ENCODE results near the gene SH3PXD2A.
"Not testable (repeated sequence)": the region's sequence is repeated elsewhere in the genome, so short reads cannot be mapped to it uniquely, and the experiment has no call there.

Gene SH3PXD2A

DNA sequence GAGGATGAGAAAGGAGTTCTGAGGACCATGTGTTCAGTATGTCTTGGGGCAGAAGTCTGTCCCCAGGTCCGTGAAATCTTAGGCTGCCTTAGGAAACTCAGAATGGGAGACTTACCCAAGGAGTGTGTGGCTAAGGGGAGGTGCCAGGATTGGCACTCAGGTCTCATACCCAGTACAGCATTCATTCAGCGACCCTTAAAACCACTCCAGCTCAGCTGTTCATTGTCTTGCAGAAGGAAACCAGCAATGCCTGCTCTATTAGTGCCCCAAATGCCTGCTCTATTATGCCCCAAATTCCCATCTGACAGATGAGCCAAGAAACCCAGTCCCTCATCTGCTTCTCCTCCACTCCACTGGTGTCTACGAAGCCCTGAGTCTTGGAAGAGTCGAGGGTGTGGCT is 214.1 kb downstream of the SH3PXD2A start:
- in situ Hi-C loops (cut with MboI; ENCODE audit: low sequenced_read_pairs), result no loop called here

DNA sequence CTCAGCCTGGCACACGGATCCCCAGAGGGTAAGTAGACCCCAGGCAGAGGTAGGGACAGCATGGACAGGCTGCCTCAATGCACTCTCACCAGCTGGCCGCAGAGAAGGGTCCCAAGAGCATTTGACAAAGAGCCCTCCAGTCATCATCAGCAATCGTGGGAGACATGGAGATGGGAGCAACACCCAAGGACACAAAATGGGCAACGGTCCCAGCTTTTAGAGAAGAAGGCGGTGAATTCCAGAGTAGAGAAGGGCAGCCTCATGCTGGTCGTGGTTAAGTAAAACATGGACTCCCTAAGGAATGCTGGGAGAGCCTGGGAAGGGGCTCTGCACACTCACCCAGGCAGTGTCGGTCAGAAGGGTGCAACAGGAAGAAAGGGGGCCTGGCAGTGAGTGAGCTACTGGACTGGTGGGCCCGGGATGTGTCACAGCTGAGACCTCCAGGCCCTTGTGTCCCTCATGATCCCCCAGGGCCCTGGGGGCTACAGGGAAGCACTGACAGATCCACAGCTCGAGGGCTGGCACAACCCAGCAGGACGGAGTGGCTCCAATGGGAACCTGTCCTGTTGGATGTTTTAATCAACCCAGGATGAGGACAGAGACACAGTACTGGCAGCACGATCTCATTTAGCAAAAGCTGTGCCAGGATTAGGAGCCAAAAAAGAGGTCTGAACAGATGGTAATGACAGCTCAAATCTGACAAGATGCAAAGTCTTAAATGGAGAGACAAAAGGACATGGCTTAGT is 214.8 kb downstream of the SH3PXD2A start:
- in situ Hi-C loops (cut with MboI; ENCODE audit: low sequenced_read_pairs), result no loop called here

DNA sequence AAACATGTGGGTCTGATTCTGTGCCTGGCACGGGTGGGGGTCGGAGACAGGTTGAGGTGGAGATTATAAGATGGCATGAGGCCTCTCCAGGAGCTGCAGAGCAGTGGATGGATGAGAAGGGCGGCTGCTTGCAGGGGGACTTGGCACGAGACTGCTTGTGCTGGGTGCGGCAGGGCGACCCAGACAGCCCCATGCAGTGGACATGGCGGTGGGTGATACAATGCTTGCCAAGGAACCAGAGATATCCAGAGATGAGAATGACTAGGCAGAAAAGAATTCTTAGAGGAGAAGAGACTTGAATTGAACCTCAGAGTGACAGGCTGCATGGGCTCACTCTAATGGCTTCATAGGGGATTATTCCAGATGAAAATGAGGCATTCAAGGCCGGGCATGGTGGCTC is 216.4 kb downstream of the SH3PXD2A start:
- in situ Hi-C loops (cut with MboI; ENCODE audit: low sequenced_read_pairs), result no loop called here

DNA sequence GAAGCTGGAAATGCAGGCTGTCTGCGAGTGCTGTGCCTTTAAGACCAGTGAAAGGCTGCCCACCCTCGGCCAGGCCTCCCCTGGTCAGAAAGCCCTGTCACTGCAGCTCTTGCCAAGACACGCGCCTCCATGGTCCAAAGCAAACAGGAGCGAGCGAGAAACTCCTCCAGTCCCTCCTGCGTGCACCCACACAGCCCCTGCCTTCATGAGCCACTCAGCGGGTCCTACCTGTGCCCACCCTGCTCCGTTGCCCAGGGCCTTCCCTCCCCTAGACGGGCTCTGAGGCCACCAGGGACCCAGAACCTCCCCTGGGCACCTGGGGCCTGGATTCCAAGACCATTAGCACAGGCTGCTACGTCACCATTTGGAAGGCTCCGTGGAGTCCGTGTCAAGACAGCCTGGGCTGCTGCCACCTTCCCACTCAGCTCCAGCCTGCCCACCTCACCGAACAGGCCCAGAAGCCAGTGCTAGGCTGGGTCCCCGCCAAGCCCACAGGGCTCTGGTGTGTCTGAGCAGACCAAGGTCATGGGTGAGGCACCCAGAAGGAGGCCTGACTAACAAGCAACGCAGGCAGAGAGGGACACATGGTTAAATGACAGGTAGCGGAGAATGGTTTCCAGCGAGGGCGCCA is 217.3 kb downstream of the SH3PXD2A start:
- in situ Hi-C loops (cut with MboI; ENCODE audit: low sequenced_read_pairs), result no loop called here

DNA sequence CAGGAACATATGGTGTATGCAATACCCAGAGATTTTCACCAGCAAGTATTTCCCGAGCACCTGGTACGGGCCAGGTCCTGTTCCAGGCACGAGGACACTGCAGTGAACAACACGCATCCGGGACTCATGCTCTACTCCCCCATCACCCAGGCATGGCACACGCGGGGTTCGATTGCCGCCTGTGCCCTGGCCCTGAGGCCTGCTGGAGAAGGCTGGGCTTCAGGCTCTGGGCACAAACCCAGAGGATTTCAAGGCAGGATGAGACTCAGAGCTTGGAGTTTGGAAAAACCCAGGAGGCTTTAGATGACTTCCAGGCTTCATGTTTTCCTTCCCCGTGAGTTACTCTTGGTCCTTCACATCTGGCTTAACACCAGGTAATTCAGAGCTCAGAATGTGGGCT is 218.4 kb downstream of the SH3PXD2A start:
- in situ Hi-C loops (cut with MboI; ENCODE audit: low sequenced_read_pairs), result no loop called here

DNA sequence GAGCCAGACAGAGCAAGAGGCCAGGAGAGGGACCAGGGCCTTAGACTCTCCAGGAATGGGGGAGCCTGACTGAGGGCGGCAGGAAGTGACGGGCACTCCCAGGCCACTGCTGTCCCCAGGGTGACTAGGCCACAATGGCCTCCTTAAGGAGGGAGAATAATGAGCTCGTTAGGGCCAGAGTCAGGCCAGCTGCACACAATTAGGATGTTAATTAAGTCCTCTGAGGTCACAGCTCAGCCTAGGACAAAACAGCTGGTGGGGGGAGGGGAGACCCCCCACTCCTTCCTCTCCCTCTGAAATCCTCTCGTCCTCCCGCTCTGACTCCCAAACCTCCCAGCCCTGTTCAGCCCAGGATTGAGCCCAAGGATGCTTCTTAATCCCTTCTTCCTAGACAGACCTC is 218.9 kb downstream of the SH3PXD2A start:
- in situ Hi-C loops (cut with MboI; ENCODE audit: low sequenced_read_pairs), result no loop called here

DNA sequence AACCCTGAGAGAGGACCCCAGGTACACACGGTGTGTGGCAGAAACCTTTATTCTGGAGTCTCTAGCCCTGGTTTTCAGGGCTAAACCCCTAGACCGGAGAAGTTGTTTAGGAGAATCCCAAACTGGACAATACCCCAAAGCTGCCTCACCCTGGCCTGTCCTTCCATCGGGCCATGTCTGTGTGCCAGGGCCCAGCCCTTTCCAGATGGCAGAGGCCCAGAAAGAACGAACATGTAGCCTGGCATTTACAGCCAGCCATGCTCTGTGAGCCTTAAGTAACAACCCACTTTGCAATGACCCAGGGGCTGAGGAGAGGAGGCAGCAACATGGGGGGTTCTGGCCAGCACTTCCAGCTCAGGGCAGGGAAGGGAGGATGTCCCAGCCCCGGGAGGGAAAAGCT is 219.8 kb downstream of the SH3PXD2A start:
- in situ Hi-C loops (cut with MboI; ENCODE audit: low sequenced_read_pairs), result no loop called here

DNA sequence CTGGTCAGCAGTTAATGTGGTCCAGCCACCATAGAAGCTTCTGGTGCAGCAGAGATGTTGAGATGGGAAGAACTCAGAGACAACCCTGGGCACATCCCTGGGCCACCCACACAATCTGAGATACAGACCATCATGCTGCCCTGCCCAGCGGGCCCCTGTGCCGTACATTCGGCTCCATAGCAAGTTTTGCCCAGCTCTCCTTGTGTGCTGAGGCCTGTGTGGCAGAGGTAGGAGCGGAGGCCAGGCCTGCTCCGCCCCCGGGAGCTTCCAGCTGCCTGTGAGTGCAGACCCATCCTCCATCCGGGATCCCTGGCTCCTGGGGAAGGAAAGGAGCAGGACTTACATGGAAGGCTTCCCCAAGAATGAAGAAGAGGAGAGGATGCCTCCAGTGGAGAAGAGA is 221.5 kb downstream of the SH3PXD2A start:
- in situ Hi-C loops (cut with MboI; ENCODE audit: low sequenced_read_pairs), result no loop called here

DNA sequence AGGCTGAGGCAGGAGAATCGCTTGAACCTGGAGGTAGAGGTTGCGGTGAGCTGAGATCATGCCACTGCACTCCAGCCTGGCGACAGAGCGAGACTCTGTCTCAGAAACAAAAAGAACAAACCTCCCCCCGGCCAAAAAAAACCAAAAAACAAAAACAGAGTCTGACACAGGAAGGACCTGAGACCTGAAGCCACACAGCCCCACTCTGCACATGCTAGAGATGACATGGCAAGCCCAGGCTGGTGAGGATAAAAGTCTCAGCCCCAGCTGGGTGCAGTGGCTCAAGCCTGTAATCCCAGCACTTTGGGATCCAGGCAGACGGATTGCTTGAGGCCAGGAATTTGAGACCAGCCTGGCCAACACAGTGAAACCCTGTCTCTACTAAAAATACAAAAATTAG is 222.5 kb downstream of the SH3PXD2A start:
- in situ Hi-C loops (cut with MboI; ENCODE audit: low sequenced_read_pairs), result not testable (repeated sequence)

DNA sequence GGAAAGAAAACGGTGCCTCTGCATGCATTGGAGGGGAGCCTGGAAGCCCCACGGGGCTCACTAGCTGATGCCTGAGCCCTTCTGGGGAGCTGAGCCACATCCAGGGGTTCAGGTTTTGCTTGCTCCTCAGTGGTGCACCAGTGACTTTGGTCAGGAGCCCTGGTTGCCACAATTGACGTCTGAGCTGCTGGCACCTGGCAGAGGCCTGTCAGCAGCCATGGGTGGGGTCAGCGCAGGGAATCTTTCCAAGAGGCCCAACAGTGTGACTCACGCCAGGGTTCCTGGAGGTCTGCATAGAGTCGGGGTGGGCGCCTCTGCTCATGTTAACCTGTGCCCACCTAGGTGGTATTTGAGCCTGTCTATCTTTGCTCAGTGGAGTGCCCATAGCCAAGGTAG is 223.1 kb downstream of the SH3PXD2A start:
- in situ Hi-C loops (cut with MboI; ENCODE audit: low sequenced_read_pairs), result no loop called here

DNA sequence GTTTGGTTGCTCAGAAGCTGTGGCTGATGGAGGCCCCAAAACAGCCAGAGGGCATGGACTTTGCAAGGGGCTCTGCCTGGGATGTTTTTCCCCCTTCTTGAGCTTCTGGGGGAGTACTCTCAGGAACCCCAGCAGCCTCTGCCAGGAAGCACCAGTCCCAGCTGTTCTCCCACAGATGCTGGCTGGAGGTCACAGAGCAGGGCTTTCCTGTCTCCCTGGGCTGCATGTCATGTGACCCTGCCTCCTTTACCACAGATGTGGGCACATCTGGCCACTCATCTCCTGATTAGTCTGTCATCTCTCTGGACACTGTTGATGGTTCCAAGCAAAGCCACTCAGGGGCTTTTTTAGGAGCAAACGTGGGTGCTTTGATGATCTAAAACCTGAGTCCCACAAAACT is 225.2 kb downstream of the SH3PXD2A start:
- in situ Hi-C loops (cut with MboI; ENCODE audit: low sequenced_read_pairs), result no loop called here

DNA sequence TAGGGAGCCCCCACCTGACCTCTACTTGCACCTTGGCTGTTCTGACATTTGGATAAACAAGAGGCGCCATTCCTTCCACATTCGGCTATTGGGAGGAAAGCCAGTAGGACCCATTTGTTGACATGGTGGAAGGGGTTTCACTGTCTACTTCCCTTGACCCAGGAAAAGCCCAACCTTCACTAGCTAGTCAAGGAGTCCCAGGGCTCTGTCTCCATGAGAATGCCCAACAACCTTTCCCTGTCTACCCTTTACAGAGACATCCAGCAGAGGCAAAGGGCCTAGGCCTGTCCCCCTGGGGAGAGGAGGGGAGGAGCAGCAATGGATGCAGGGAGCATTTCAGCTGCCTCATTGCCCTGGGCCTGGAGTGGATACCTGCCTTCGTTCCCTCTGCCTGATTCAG is 225.8 kb downstream of the SH3PXD2A start:
- in situ Hi-C loops (cut with MboI; ENCODE audit: low sequenced_read_pairs), result no loop called here

DNA sequence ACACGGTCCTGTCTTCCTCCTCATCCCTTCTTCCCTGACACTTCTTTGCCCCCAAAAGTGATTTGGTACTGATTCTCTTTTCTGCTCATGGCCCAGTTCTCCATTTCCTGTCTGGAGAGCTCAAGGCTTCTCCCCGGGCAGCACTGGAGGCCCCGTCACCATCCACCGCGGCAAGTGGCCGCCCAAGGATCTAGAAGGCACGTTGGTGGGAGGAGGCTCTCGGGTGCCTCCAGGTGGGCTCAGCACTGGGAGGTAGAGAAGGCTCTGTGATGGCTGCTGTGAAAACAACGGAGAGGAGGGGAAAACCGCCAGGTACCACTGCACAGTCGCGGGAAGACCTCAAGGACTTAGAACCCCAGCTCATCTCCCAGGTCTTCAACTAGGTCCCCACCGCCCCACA is 227.5 kb downstream of the SH3PXD2A start:
- in situ Hi-C loops (cut with MboI; ENCODE audit: low sequenced_read_pairs), result no loop called here

DNA sequence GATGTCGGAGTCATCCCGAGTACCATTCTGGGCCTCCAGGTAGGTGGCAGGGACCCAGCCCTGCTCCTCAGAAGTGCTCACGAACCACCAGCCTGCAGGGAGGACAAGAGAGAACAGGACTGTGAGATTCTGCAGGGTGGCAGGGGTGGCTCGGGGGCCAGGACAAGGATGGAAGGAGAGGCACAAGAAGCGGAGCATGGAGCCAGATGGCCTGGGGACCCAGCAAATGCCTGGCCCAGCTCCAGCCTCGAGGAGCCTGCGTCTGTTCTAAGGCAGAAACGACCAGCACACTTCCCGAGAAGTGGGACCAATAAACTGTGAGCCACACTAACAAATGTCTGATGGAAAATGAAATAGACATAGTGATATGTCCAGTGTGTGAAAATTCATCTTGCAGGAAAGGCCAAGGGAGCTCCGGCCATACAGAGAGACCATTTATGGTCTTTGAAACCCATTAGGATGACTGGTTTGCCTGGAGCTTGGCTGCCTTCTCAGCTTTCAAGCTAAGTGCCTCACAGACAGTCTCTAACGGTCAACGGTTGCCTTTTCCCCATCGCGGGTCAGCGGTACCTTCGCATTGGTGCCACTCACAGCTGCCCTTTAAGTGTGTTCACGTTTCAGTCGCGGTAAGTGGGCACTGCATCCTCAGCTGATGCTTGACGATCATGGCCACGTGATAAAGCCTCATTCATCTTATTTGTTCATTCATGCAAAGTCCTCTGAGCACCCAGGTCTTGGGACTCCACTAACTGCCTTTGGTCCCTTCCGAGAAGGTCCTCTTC is 228.1 kb downstream of the SH3PXD2A start:
- in situ Hi-C loops (cut with MboI; ENCODE audit: low sequenced_read_pairs), result no loop called here

DNA sequence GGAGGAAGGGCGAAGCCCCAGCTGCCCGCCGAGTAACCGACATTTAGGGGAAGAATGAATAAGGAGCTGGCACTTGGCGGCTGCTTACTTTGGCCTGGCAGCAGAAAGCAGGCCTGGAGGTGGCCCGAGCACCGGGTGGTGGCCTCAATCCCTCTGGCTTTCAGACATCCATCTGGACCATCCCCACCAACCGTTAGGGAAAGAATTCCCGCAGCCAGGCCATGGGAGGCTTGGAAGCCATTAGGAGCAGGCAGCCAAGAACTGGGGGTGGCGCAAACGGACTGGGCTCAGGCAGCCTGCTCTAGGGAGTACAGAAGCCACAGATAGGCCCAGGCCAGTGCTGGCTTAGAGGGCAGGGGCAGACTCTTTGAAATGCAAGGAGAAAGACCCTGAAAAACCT is 229.2 kb downstream of the SH3PXD2A start:
- in situ Hi-C loops (cut with MboI; ENCODE audit: low sequenced_read_pairs), result no loop called here

DNA sequence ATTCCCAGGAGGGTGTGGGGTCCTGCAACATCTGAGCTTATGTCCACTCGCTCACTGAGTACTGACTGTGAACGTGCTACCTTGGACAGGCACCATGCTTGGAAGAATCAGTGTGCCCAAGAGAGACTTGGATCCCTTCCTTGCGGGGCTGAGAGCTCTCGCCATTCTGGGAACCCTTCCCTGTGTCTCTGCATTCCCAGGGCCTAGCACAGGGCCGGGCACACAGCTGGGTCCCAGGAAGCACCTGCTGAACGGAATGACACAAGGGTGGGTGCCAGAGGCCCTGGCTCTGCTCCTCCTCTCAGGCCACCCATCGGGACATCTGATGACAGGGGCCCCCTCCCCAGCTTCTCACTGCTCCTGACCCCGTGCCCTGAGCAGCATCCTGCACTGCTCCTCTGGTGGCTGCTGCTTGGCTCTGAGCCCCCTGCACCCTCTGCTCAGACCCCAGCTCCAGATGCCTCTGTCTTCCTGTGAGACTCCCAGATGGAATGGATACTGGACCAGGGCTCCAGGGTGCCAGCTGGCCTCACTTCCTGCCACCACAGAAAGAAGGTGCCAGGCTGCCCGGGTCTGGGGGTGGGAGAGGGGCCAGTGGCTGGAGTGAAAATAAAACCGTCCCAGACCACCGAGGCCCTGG is 232.3 kb downstream of the SH3PXD2A start:
- in situ Hi-C loops (cut with MboI; ENCODE audit: low sequenced_read_pairs), result no loop called here

DNA sequence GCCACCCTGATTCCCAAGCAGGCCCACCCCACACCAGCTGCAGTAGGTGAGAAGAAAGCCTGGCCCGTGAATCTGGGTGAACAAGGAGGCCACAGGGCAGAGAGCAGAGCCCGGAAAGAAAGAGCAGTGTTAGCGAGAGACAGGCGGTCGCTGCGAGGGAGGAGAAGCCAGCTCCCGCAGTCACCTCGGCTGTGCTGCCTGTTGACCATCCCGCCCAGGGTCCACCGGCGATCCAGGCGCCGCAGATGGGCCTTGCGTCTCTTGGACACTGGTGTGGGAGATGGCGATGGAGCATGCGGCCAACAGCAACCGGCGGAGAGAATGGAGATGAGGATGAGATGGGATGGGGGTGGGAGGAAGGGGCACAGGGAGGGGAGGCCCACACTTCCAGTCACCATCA is 233.1 kb downstream of the SH3PXD2A start:
- in situ Hi-C loops (cut with MboI; ENCODE audit: low sequenced_read_pairs), result no loop called here

DNA sequence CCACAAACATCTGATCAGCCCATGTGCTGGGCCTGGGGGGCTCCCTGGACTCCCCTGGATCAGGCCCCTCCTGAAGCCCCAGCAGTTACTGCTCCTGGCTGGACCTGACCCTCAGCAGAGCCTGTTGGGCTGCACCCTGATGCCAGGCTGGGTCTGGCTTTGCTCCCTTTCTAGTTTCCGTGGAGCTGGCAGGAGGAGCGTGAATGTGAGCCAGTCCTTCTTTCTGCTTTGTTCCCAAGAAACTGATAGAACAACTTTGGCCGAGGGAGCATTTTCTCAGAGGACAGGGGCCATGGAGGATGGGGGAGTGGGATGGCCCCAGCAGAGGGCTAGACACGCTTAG is 233.6 kb downstream of the SH3PXD2A start:
- in situ Hi-C loops (cut with MboI; ENCODE audit: low sequenced_read_pairs), result no loop called here

DNA sequence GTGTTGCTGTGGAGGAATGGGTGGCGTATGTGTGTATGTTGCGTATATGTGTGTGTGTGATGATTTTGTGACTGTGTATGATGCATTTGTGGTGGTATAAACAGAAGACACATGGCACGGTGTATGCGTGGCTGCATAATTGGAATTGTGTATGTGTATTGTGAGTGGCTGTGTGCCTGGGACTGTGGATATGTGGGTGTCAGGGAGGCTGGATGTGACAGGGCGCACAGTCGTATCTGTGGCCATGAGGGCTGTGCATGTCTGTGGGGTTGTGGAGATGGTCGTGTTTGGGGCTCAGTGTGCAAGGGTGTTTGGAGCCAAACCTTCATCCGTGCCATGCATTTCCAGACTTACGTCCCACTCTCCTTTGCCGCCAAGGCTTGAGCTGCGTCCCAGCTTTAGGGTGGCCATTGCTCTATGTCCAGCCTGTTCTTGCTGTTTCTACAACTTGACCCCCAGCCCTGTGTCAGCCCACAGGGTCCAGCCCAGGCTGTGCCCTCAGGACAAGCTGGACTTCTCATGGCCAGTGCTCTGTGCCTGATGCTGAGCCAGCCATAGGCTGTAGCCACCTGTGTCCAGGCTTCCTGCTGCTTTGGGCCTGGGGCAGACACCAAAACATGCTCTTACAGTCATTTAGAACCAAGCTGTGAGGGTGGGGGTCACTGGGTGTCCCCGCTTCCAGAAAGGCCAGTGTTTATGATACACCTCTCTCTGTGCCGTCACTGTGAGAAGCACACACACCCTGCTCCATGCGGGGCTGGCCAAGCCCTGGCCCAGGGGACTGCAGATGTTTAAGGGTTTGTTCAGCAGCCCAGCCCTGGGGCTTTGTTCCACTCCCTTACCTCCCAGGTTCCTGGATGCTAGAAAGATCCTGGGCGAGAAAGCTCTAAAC is 234.2 kb downstream of the SH3PXD2A start:
- in situ Hi-C loops (cut with MboI; ENCODE audit: low sequenced_read_pairs), result no loop called here

DNA sequence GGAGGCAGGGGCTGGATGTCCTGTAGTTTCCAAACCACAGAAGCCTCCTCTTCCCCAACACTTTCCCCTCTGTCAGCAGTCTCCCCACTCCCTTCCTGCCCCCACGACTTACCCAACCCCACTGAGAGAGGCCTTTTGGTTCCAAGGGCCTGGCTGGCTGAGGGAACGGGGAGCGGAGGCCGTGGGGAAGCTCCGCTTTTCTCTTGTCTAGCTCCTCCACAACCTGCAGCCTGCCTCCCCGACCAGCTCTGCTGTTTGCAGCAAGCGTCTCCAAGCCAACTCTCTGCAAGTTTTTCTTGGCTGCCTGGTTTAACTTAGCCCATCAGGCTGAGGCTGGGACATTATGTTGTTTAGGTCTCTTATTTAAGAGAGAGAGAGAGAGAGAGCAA is 235.0 kb downstream of the SH3PXD2A start:
- in situ Hi-C loops (cut with MboI; ENCODE audit: low sequenced_read_pairs), result no loop called here
